ENCODE measurements around the gene CYB5B.

Gene CYB5B

DNA sequence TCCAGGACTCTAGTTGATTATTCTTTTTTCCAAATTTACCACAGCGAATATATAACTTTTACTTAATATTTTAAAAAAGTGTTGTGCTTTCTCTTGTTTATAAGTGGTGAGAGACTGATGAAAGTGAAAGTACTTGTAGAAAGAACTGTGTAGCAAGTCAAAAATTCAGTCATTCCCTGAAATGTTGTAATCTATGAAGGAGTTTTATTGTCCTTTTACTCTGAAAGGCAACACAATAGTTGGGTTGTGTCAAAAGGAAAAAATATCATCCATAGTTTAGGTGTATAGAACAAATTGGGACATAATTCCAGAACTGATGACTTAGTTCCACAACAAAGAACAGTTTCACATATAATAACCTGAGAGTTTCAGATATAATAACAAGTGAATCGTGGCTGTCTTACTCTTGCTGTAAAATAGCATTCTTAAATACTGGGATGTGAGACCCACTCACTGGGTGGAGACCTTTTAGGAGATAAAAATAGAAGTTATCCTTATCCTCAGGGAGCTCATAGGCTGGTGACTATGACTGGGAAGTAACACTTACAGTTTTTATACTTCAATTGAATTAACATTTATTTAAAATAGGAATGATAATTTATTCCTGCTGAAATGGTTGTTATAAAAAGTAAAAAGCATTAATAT lies 20.6 kb downstream of the CYB5B start:
- no peak for DNase-seq (ENCODE audit: low read depth)

DNA sequence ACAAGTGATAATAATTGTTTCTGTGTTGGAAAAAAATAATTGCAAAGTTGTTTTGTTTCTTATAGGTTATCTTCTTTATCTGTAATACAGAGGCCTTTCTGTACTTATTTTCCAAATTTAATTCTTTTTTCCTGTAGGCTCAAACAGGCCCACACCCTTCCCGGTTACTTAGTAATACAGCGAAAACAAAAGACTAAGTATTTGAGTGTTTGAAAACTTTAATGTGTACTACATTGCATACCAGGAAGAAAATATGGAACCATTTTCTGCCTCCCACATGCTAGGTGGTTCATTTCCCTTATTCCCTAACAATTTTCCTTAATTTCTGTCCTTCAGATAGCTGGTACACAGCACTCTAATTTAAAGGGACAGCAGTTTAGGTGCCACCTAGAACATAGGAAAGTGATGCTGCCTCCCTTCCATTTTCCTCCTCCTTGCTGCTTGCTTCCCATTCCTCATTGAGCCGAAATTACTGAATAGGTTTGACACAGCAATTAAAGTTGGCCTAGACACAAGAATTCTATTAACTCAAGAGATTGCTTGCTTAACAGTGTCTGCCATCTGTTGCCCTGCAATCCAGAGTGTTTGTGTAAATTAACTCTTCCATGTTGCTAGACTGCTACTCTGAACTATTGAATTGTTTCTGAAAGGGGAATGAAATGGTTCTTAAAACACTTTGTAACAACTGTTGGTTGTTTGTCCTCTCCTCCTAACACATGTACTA lies 24.2 kb downstream of the CYB5B start:
- no peak for DNase-seq (ENCODE audit: low read depth)

DNA sequence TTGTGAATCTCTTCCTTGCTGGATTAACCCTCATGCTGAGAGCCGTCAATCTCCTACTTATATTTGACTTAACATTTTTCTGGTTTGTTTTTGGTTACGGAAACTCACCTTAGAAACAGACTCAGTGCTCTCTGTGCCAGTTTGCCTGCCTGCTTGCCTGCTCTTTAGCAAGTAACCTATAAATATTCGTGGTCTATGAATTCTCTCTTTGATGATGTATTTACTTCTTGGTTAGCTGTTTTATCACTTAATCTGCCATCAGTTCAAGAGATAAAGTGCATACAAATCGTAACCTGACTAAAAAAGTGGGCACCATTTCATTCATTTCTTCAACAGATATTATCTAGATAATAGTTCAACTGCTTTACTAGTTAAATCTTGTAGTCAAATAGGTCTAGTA lies 26.7 kb downstream of the CYB5B start:
- DNase-seq (ENCODE audit: low read depth) = no peak

DNA sequence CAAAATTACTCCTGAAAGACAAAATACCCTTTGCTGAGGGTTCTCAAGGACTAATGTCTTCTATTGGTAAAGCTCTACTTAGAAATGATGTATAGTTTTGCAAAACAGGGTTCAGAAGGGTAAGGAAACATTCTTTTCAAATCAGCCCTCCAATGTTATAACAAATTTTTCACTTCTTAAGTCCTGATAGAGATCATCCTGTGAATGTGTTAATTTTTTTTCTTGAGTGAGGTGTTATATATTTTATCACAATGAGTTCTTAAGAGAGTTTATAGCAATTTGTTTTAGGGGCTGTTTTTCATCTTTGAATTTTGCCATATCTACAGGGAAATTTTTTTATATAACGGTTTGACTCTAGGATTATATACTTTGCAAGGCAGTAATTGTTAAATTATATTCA lies 29.5 kb downstream of the CYB5B start:
- no peak for DNase-seq (ENCODE audit: low read depth)

DNA sequence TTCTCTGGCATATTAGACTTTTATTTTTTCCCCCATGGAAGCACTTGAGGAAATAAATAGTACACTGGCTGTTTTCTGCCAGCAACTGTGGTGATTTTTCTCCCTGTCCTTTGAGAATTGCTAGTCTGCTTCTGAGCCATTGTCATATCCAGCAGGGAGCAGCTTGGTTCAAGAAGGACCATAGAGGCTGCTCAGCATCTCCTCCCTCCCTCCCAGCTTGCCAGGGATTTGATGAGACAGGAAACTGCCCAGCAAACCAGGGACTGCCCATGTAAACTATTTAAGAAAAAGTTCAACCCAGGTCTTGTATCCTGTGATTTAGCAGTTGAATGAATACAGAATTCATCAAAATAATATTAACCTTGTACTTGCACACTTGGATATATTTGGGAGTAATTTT lies 39.5 kb downstream of the CYB5B start:
- DNase-seq (ENCODE audit: low read depth) = no peak

DNA sequence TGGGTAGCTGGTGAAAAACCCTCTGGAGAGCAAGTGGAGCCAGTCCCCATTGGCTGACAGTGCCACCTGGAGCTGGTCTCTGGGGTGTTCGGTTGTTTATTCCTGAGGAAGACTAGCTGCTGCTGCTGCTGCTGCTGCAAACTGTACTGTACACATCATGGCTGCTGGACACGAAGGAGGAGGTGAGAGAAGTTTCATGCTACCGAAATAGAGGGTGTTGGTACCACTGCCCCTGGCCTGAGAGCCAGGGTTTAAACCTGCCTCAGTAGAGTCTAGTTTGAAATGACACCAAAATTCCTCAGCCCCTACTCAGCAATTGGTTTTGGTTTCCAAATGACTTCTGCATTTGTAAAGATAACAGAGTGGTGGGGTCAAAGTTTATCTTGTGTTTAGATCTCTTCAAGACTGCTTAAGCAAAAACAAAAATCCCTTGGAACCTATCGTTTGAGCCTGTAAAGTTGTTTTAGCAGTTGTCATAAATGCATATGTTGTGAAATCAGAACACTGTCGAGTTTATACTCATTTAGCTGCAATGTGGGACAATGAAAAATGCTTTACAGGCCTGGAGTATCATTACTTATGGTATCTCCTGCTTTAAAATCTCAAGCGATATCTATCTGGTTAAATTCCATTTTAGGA lies 40.8 kb downstream of the CYB5B start:
- peak; percentile 3 for DNase-seq (ENCODE audit: low read depth)

DNA sequence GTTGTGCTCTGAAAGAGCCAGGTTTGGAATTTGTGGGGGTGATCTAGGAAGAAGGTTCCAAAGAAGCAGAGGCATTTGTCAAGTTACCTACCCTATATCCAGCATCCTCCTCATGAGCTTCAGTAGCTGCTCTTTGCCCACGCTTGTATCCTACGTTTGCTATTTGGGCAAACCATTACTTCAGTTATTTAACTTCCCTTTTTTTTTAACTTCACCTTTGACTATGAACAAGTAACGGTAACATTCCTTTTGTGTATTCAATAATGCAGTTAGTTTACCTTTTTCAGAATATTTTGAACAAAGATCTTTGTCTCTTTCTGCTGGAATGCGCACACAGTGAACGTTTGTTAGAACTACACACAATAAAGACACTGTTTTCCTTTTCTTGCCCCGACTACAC lies 41.5 kb downstream of the CYB5B start:
- no peak for DNase-seq (ENCODE audit: low read depth)

DNA sequence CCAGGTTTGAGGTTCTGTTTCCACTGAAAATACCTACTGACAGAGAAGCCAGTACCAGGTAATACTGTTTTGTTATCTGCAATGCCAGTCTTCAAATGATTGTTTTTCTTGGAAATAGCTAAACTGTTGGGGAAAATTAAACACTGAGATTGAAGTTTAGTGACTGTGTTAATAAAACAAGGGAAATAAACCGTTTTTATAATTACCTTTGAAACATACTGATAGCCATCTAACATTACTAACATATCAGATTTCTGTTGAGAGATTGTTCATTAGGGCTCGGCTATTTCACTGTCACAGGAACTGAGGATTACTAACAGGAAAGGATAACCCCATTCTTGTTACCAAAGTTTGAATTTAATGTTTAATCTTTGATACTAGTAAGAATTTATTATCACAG lies 42.1 kb downstream of the CYB5B start:
- DNase-seq (ENCODE audit: low read depth) = no peak

DNA sequence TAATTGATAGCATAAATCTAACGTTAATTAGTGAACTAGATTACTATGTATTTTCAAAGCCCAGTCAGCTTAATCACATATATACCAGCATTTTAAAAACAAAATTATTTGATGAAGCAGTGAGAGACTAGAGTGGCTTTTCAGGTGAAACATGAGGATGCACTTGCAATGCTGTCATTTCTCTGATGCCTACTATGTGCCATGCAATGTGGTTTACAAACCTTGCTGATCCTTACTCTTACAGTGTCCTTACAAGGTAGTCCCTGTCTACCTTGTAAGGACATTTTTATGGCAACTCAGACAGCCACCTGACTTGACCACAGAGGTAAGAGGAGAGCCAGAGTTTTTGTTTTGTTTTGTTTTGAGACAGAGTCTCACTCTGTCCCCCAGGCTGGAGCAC lies 42.7 kb downstream of the CYB5B start:
- DNase-seq (ENCODE audit: low read depth) = no peak

DNA sequence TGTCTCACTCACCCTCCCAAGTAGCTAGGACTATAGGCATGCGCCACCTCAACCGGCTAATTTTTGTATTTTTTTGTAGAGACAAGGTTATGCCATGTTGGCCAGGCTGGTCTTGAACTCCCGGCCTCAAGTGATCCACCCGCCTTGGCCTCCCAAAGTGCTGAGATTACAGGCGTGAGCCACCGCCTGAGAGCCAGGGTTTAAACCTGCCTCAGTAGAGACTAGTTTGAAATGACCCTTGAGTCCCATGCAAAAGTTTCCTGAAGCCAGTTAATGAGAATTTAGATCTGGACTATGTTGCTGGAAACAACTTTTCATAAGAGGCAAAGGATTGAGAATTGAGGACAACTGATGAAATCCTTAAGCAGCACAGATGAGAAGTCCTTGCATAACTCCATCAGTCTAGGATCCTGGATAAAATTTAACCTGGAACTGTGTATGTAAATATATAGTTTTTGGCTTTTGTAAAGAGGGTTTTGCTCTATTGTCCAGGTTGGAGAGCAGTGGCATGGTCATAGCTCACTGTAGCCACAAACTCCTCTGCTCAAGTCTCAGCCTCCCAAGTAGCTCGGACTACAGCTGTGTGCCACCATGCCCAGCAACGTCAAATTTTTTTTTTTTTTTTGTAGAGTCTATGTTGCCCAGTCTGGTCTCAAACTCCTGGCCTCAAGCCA lies 43.2 kb downstream of the CYB5B start:
- no peak for DNase-seq (ENCODE audit: low read depth)

DNA sequence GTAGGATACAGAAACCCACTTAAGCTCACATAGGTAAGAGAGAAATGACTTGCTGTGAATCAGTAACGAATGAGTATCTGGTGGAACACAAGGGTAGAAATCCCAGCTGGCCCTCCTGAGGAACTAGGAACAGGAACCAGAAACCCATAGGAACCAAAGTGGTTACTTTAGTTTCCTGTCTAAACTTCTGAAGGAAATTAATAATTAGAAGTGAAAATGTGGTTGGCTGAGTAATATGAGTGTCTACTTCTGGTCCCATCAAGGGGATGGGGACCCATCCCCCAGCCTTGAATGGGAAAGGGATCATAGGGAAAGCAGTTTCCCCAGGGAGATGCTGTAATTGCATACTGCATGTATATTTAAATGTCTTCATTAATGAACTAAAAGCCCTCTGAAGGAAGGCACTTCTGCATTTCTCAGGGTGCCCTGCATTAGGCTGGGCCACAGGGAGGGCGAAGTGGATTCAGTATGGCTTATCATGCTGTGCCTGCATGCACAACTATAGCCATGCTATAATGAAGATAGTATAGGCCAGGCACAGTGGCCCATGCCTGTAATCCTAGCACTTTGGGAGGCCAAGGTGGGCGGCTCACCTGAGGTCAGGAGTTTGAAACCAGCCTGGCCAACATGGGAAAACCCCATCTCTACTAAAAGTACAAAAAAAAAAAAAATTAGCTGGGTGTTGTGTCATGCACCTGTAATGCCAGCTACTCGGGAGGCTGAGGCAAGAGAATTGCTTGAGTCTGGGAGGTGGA lies 45.6 kb downstream of the CYB5B start:
- DNase-seq (ENCODE audit: low read depth) = no peak

DNA sequence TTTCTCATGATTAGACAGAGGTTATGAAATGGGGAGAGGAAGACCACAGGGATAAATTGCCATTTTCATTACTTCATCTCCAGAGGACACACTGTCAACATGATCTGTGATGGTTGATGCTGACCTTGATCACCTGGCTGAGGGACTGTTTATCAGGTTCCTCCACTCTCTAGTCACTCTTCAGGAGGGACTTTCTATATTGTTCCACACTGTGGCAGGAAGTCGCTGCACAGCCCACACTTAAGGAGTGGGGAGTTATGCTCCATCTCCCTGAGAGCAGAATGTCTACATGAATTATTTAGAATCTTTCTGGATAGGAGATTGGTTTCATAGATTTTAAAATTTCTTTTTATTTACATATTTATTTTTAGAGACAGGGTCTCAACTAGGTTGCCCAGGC lies 46.7 kb downstream of the CYB5B start:
- no peak for DNase-seq (ENCODE audit: low read depth)

DNA sequence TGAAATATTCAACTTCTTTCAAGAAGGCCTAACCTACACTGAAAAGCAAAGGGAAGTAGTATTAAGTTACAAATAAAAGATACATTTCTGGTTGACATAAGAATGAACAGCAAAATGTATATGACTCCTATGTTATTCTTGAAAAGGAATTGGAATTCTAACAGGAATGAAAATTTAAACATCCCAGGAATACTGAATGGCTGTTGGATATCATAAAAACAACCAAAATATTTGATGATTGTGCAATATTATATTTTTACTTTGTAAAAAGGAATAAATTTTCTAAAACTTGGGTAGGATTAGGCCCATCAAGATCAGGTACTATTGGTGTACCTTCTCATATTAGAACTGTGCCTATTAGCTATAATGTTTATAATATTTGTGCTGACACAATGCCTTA lies 50.0 kb downstream of the CYB5B start:
- no peak for DNase-seq (ENCODE audit: low read depth)

DNA sequence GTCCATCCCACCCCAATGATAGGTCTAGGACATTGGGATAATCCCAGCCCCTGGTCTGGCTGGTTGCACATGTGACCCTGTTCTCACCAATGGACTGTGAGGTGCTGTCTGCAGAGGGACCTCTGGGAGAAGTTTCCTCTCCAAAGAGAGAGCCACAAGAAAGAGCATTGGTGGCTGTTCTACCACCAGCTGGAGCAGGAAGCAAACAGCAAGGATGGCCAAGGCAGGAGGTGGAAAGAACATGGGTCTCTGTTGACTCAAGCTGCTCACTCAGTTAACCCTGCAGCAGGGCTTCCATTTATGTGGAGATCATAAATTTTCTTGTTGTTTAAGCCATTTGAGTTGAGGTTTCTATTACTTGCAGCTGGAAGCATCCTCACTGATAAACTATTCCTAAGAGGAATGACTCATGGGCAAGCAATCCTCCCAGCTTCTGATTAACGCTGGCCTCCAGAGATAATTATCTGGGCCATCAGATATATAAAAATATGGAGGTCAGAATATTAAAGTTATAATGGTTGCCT lies 52.6 kb downstream of the CYB5B start:
- no peak for DNase-seq (ENCODE audit: low read depth)

DNA sequence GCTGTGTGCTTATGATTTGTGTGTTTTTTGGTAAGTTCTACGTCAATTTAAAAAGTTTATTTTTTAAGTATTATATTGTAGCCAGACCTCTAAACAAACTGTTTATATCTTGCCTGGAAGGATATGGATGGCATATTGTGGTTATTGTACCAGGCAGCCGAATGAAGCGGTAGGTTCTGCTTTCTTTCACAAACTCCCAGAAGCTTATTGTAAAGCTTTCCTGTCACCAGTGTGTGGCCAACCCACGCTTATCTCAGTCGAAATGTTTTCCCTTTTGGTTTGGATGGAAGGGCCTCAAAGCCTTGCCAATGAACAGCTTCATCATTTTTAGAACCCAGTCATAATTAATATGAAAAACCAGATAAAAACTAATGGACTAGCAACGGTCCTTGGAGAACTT lies 53.1 kb downstream of the CYB5B start:
- DNase-seq (ENCODE audit: low read depth) = no peak

DNA sequence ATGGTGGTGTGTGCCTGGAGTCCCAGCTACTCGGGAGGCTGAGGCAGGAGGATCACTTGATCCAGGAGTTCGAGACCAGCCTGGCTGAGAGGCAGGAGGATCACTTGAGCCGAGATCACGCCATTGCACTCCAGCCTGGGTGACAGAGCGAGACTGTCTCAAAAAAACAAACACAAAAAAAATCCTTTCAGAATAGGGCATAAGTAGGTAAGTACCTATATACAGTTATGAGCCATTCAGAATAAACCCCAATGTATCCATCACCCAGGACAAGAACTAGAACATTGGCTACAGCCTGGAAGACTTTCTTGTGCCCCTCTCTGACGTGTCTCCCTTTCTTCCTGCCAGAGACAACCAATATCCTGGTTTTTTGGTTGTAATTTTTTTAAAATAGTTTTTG lies 54.3 kb downstream of the CYB5B start:
- DNase-seq (ENCODE audit: low read depth) = no peak

DNA sequence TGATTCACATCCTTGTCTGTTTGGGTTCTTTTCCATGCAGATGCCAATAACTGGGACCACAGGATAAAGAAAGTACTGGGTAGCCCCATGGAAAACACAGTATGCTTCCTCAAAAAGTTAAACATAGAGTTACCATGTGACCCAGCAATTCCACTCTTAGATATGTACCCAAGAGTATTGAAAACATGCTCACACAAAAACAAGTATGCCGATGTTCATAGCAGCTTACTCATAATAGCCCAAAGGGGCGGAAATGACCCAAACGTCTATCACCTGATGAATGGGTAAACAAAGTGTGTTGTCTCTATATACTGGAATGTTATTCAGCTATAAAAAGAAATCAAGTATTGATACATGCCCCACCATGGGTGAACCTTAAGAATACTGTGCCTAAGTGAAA lies 55.4 kb downstream of the CYB5B start:
- DNase-seq (ENCODE audit: low read depth) = no peak

DNA sequence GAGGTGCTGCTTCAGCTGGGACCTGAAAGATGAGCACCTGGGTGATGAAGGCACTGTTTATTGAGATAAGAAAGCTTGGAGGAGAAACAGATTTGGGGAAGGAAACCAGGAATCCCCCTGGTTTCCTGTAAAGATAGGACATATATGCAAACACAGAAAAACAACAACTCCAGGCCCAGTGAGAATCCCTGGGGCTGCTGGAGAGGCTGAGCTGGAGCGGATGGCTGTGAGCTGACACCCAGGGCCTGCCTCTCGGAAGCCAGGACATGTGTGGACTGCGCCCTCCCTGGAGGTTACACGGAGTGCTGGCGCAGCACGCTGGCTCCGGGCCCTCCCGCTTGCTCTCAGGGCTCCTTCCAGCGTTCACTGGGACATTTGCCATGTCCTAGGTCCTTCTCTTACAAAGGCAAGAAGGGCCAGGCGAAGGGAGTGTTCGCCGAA lies 57.5 kb downstream of the CYB5B start:
- no peak for DNase-seq (ENCODE audit: low read depth)

DNA sequence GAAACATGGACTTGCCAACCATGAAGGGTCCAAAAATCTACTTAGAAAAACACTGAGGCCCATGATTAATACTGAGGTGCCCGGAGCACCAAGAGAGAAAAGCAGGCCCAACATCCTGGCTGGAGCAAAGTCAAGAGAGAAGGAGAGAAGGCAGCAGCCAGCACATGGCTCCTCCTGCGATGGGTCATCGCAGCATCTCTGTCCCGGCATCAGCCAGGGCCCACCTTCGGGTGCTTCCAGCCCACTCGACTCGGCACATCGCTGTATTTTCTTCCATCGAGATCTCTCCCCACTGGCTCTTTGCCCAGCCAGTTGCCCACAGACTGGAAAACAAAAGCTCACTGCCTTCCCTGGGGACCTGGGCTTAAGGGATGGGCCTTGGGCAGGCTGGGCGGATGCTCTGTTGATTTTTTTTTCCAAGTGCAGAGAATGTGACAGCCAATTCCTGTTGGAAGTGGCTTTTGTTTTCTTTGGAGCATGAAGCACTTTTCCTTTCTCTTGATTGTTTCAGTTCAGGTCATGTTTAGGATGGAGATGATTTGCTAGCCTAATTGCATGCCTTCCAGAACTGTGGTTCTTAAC lies 58.1 kb downstream of the CYB5B start:
- DNase-seq (ENCODE audit: low read depth) = no peak

DNA sequence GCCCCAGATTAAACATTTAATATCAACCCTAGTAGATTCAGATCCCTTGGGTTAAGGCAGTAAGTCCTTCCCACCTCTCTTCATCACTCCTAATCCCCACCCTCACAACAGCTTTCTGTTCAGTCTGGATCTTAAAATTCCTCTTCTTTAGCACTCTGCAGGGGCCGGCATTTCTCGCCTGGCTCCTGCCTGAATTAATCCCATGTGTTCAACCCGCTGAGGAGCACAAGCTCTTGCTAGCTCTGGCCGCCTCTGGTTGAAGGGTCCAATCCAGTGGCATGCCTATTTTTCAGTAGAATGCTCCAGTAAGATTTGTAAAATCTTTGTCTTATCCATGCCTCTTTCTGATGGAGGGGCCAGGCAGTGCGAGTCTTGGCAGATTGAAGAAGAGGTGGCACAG lies 59.2 kb downstream of the CYB5B start:
- DNase-seq (ENCODE audit: low read depth) = no peak

DNA sequence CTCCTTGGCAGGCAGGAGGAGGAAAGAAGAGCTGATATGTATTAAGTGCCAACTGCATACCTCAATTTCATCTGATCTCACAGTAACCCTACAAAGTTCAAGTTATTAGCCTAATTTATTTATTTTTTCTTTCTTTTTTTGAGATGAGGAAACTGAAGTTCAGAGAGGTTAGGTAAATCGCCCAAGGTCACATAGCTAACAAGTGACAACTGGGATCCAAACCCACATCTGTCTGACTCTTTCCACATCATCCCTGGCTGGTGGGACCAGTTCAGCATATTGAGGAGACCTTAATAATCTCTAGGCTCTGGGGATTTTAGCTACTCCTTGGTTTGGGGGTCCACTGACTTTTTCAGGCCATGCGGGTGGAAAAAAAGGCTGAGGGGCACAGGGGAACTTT lies 60.9 kb downstream of the CYB5B start:
- no peak for DNase-seq (ENCODE audit: low read depth)

DNA sequence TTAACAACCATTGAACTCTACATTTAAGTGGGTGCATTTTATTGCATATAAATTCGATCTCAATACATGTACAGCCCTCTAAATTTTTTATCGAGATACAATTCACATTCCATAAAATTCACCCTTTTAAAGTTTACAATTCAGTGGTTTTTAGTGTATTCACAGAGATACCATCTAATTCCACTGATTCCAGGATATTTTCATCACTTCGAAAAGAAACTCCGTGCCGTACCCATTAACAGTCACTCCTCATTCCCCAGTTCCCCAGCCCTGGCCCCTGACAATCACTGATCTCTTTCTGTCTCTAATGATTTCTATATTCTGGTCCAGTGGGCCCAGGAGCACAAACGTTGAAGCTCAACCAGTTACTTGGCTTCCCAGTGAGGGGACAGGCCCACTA lies 61.4 kb downstream of the CYB5B start:
- DNase-seq (ENCODE audit: low read depth) = no peak

Measured in T follicular helper cell (primary cell).